SK-N-SH (cell line): ENCODE results near the gene PPP2CA. TPM values are rescaled to one million over a fixed set of nuclear protein-coding genes. Genes with fewer than 3 reads are reported as not detected.

Experiments
- CTCF ChIA-PET: fragments of 300-600, 350-600 bp; formaldehyde crosslinking; extraction: SDS; loops from one replicate; lab custom pipeline; 2021; lab: Yijun Ruan, JAX
- POLR2A ChIA-PET: fragments of 350-600 bp; sonication (Branson Sonifier 250); formaldehyde crosslinking; extraction: SDS; loops from one replicate; lab custom pipeline; 2020; ENCODE audit warnings: antibody characterized with exemption, inconsistent platforms; lab: Yijun Ruan, JAX
- DNase-seq: peaks from one replicate; pipeline ENCODE4 v3.0.0; 2012
- H2AFZ ChIP-seq: fragments of 200-600 bp; sonication (generic); 2 replicates; pipeline ENCODE4 v1.8.1; 2016; ENCODE audit warnings: antibody characterized with exemption, mild to moderate bottlenecking, low read depth
- H3F3A ChIP-seq: fragments of 200-600 bp; sonication (generic); replicated peaks from 2 replicates; pipeline ENCODE3; 2016; ENCODE audit warnings: antibody characterized with exemption, mild to moderate bottlenecking; ENCODE audit not compliant: insufficient read depth
- H3K27ac ChIP-seq, 2 experiments: fragments of 200-500 bp in 1 of 2; fragments of 200-600 bp in 1 of 2; sonication (Bioruptor generic) in 1 of 2; sonication (generic), shearing (Covaris generic) in 1 of 2; 2 replicates each; pipeline versions ENCODE4 v1.5.1 to v1.6.1; 2014 to 2016; ENCODE audit warnings: low read depth in 2 of 2, inconsistent platforms in 1 of 2, low read length in 1 of 2, mild to moderate bottlenecking in 1 of 2, mixed read lengths in 1 of 2
- H3K27me3 ChIP-seq: fragments of 200-600 bp; sonication (generic), shearing (Covaris generic); 2 replicates; pipeline ENCODE4 v1.6.1; 2016; ENCODE audit warnings: mixed run types; ENCODE audit not compliant: insufficient read depth
- H3K36me3 ChIP-seq, 2 experiments: fragments of 200-500 bp in 1 of 2; fragments of 200-600 bp in 1 of 2; sonication (Bioruptor generic) in 1 of 2; sonication (generic) in 1 of 2; replicated peaks in 1 of 2; 2 replicates each; pipeline versions ENCODE3 to v1.5.1; 2014 to 2016; ENCODE audit warnings: low read length in 1 of 2, mild to moderate bottlenecking in 1 of 2; ENCODE audit not compliant: insufficient read depth in 2 of 2, control insufficient read depth in 1 of 2
- H3K4me1 ChIP-seq, 2 experiments: fragments of 200-500 bp in 1 of 2; fragments of 200-600 bp in 1 of 2; sonication (Bioruptor generic) in 1 of 2; sonication (generic), shearing (Covaris generic) in 1 of 2; 2 replicates each; pipeline versions ENCODE4 v1.5.1 to v1.6.1; 2014 to 2016; ENCODE audit warnings: low read depth in 1 of 2, low read length in 1 of 2, mixed run types in 1 of 2; ENCODE audit not compliant: insufficient read depth in 2 of 2, control insufficient read depth in 1 of 2
- H3K4me2 ChIP-seq: fragments of 200-600 bp; sonication (generic), shearing (Covaris generic); 2 replicates; pipeline ENCODE4 v1.6.1; 2017; ENCODE audit warnings: mixed run types
- H3K4me3 ChIP-seq, 2 experiments: fragments of 200-500 bp in 1 of 2; fragments of 200-600 bp in 1 of 2; sonication (Bioruptor generic) in 1 of 2; sonication (generic), shearing (Covaris generic) in 1 of 2; 2 replicates each; pipeline versions ENCODE4 v1.5.1 to v1.8.1; 2014 to 2016; ENCODE audit warnings: low read depth in 2 of 2, inconsistent platforms in 1 of 2, low read length in 1 of 2, mild to moderate bottlenecking in 1 of 2, mixed read lengths in 1 of 2, moderate library complexity in 1 of 2
- H3K79me2 ChIP-seq: fragments of 200-600 bp; sonication (generic); 2 replicates; pipeline ENCODE4 v1.8.1; 2017; ENCODE audit warnings: mild to moderate bottlenecking; ENCODE audit not compliant: insufficient read depth
- H3K9ac ChIP-seq: fragments of 200-600 bp; sonication (generic); 2 replicates; pipeline ENCODE4 v1.6.1; 2017; ENCODE audit warnings: mixed run types
- H3K9me2 ChIP-seq: fragments of 200-600 bp; sonication (generic); 2 replicates; pipeline ENCODE4 v1.6.1; 2017; ENCODE audit warnings: mixed run types
- H3K9me3 ChIP-seq: fragments of 200-600 bp; sonication (generic); 2 replicates; pipeline ENCODE4 v1.6.1; 2017; ENCODE audit warnings: mixed run types, mild to moderate bottlenecking, moderate library complexity
- H4K20me1 ChIP-seq: fragments of 200-600 bp; sonication (generic); 2 replicates; pipeline ENCODE4 v1.6.1; 2017; ENCODE audit warnings: mild to moderate bottlenecking, mixed run types; ENCODE audit not compliant: insufficient read depth
- CHD2 ChIP-seq: fragments of 150-350 bp; IDR thresholded peaks from 2 replicates; pipeline ENCODE4 v1.6.1; 2018; ENCODE audit warnings: low read length; ENCODE audit not compliant: partially characterized antibody
- EZH2phosphoT487 ChIP-seq: fragments of 200-600 bp; sonication (generic); IDR thresholded peaks from 2 replicates; pipeline ENCODE4 v1.6.1; 2017; ENCODE audit warnings: low read depth, mixed run types, mild to moderate bottlenecking, antibody characterized with exemption, moderate library complexity, borderline replicate concordance
- FOSL2 ChIP-seq: IDR thresholded peaks from 2 replicates; pipeline ENCODE4 v1.4.0; 2012; ENCODE audit warnings: low read depth, mild to moderate bottlenecking, moderate library complexity, borderline replicate concordance
- FOXM1 ChIP-seq: IDR thresholded peaks from 2 replicates; pipeline ENCODE4 v1.4.0; 2012; ENCODE audit warnings: low read depth, mild to moderate bottlenecking
- NFIC ChIP-seq: IDR thresholded peaks from 2 replicates; pipeline ENCODE4 v1.4.0; 2012; ENCODE audit warnings: borderline replicate concordance
- POLR2AphosphoS5 ChIP-seq: IDR thresholded peaks from 2 replicates; pipeline ENCODE4 v1.6.1; 2012; ENCODE audit warnings: low read depth, low read length
- RAD21 ChIP-seq: IDR thresholded peaks from 2 replicates; pipeline ENCODE4 v1.6.1; 2012; ENCODE audit warnings: mild to moderate bottlenecking, low read length
- RCOR1 ChIP-seq: fragments of 150-350 bp; IDR thresholded peaks from 2 replicates; pipeline ENCODE4 v1.6.1; 2017; ENCODE audit warnings: antibody characterized with exemption, low read length
- RXRA ChIP-seq: IDR thresholded peaks from 2 replicates; pipeline ENCODE4 v1.4.0; 2012; ENCODE audit warnings: low read depth, mild to moderate bottlenecking, borderline replicate concordance
- SIN3A ChIP-seq: IDR thresholded peaks from 2 replicates; pipeline ENCODE4 v1.6.1; 2012; ENCODE audit warnings: low read depth, mild to moderate bottlenecking, low read length, moderate library complexity, borderline replicate concordance
- TCF12 ChIP-seq: IDR thresholded peaks from 2 replicates; pipeline ENCODE4 v1.4.0; 2012
- TEAD4 ChIP-seq: IDR thresholded peaks from 2 replicates; pipeline ENCODE4 v1.4.0; 2012; ENCODE audit warnings: mild to moderate bottlenecking, borderline replicate concordance; ENCODE audit not compliant: insufficient read depth
- WGBS: methylation state at CpG from one replicate; pipeline ENCODE4 v1.1.6; 2017; ENCODE audit warnings: low lambda C conversion rate; 5-methylcytosine and 5-hydroxymethylcytosine counted together
- polyA plus RNA-seq, 3 experiments: library from polyadenylated mRNA; depleted of rRNA; stranded (reverse); fragments of >200 nt; gene quantifications; 2 replicates each; pipeline ENCODE4 v1.2.3, GENCODE V29; 2012
- TF ChIP-seq, protein P1 (sequence below): fragments of 150-350 bp; IDR thresholded peaks from 2 replicates; pipeline ENCODE4 v1.6.1; 2016; ENCODE audit warnings: mild to moderate bottlenecking, low read depth, low read length
- TF ChIP-seq, protein P2 (sequence below): fragments of 150-350 bp; IDR thresholded peaks from 2 replicates; pipeline ENCODE4 v1.6.1; 2017; ENCODE audit warnings: antibody characterized with exemption, low read length, low read depth, borderline replicate concordance

The PPP2CA gene
- polyA plus RNA-seq, 1 of the 3 experiments (the other 2 are of a cell fraction): 146 TPM

DNA sequence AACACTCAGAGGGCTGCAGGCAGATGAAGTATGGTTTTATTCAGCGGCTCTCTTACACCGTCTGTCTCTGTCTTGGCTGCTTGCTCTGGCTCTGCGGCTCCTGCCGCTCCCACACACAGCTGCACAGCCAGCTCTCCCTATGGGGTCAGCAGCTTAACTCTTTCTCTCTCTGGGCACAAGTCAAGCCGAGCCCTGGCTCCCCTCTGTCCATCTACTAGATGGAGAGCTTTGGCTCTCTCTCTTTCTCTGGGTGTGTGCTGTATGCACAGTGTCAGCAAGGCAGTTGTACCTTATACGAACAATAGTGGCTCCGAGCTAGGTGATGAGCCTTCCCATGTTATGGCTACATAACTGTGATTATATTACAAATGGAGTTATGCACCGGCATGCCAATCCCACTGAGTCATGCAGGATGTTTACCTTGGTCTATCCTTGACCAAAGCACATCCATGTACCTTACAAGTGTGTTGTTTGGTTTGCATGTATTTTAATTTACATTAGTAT lies 19.3 kb upstream of the PPP2CA start:
- no peak for DNase-seq
- H4K20me1 ChIP-seq: no peaks in the 10 kb centered on the region
- no peaks in the 10 kb centered on the region for H3K9me3 ChIP-seq
- no peaks in the 10 kb centered on the region for H3K79me2 ChIP-seq
- peak overlapping the region; percentile 23; the same call in 1 of the 2 replicates for H3K4me2 ChIP-seq
- H3F3A ChIP-seq: peaks cover 8% of the 10 kb centered on the region
- H3K27ac ChIP-seq: peak overlapping the region in 1 of 2 experiments; percentile 26; a peak in 2 of 4 replicates
- no peak overlapping the region for H3K4me3 ChIP-seq
- no peaks in the 10 kb centered on the region for H3K36me3 ChIP-seq
- H3K4me1 ChIP-seq: peaks cover 5 to 8% of the 10 kb centered on the region in 2 experiments; a peak in 2 of 4 replicates
- ChIA-PET CTCF (interaction anchor here (1.1 to 2.1 kb wide), 4 partner anchors 14 to 206 kb away, joined by 3 to 5 read pairs (median 4); no protein-coding TSS in a partner anchor), POLR2A (no interaction called here)
- TF ChIP-seq POLR2AphosphoS5 (no peak), FOSL2 (peak; percentile 20; the same call in 1 of the 2 replicates)
- peak overlapping the region; percentile 60; the same call in 1 of the 2 replicates for H2AFZ ChIP-seq
- no peaks in the 10 kb centered on the region for H3K27me3 ChIP-seq
- 52% methylated on average over 8 of the region's 8 CpGs for WGBS
- no peaks in the 10 kb centered on the region for H3K9me2 ChIP-seq
- H3K9ac ChIP-seq: no peak overlapping the region

DNA sequence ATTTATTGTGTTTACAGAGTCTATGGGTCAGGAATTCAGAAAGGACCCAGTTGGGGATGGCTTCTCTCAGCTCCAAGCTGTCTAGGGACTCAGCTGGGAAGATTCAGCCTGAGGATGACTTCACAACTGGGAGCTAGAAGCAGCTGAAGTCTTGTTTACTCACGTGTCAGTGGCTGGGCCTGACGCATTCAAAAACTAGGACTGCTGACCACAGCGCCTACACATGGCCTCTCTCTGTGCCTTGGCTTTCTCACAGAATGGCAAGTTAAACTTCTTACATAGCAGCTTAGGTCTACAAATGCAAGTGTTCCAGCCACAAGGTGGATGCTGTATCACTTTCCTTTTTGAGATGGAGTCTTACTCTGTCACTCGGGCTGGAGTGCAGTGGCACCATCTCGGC lies 16.3 kb upstream of the PPP2CA start:
- no peaks in the 10 kb centered on the region for H3K9me3 ChIP-seq
- no peak overlapping the region for H3K27ac ChIP-seq
- H3K4me1 ChIP-seq: peaks cover 8% of the 10 kb centered on the region in 2 experiments; a peak in 2 of 4 replicates
- no peak overlapping the region for H3K4me3 ChIP-seq
- no peaks in the 10 kb centered on the region for H4K20me1 ChIP-seq
- H3K9ac ChIP-seq: no peak overlapping the region
- no peaks in the 10 kb centered on the region for H3K27me3 ChIP-seq
- no peak for DNase-seq
- H3K79me2 ChIP-seq: no peaks in the 10 kb centered on the region
- TF ChIP-seq RCOR1: no peak
- TF ChIP-seq POLR2AphosphoS5: no peak
- TF ChIP-seq, protein P1, sequence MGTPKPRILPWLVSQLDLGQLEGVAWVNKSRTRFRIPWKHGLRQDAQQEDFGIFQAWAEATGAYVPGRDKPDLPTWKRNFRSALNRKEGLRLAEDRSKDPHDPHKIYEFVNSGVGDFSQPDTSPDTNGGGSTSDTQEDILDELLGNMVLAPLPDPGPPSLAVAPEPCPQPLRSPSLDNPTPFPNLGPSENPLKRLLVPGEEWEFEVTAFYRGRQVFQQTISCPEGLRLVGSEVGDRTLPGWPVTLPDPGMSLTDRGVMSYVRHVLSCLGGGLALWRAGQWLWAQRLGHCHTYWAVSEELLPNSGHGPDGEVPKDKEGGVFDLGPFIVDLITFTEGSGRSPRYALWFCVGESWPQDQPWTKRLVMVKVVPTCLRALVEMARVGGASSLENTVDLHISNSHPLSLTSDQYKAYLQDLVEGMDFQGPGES: no peak
- TF ChIP-seq RXRA: no peak
- TF ChIP-seq TCF12: no peak
- TF ChIP-seq FOXM1: no peak
- no peak for TF ChIP-seq CHD2
- TF ChIP-seq, protein P2, sequence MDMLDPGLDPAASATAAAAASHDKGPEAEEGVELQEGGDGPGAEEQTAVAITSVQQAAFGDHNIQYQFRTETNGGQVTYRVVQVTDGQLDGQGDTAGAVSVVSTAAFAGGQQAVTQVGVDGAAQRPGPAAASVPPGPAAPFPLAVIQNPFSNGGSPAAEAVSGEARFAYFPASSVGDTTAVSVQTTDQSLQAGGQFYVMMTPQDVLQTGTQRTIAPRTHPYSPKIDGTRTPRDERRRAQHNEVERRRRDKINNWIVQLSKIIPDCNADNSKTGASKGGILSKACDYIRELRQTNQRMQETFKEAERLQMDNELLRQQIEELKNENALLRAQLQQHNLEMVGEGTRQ: no peak
- no peak for TF ChIP-seq RAD21
- no peak for TF ChIP-seq SIN3A
- TF ChIP-seq TEAD4: no peak
- no peak for TF ChIP-seq EZH2phosphoT487
- no peak for TF ChIP-seq NFIC
- TF ChIP-seq FOSL2: no peak
- no peak overlapping the region for H3K4me2 ChIP-seq
- CTCF ChIA-PET: no interaction called here
- POLR2A ChIA-PET: interaction anchor here (0.8 kb wide), 1 partner anchor 50 kb away, joined by 3 read pairs; no protein-coding TSS in a partner anchor
- no peaks in the 10 kb centered on the region for H3K36me3 ChIP-seq
- H3F3A ChIP-seq: peaks cover 7% of the 10 kb centered on the region
- H2AFZ ChIP-seq: no peak overlapping the region
- 90% methylated on average over 3 of the region's 5 CpGs for WGBS
- H3K9me2 ChIP-seq: no peaks in the 10 kb centered on the region
